ENCODE results near the gene DVL3. TPM values are rescaled to one million over a fixed set of nuclear protein-coding genes. Genes with fewer than 3 reads are reported as not detected.

DVL3 gene
- total and polyA plus RNA-seq, 2 experiments from 2014 or later = 25.6 to 55.5 TPM

- Histone ChIP-seq H3K4me2 (no peak overlapping the region), H3K79me2 (replicated peaks; ENCODE audit: insufficient read depth) (peaks cover 34% of the 10 kb centered on the region), H3K4me1 (ENCODE audit: insufficient read depth) (peaks cover 14% of the 10 kb centered on the region), H3K9me2 (ENCODE audit: insufficient read depth) (no peaks in the 10 kb centered on the region), H4K20me1 (replicated peaks; ENCODE audit: insufficient read depth) (peaks cover 15% of the 10 kb centered on the region; the same call in 1 of the 2 replicates), H3K4me3 (no peak overlapping the region), H3F3A (replicated peaks; ENCODE audit: low read depth) (peaks cover 1% of the 10 kb centered on the region; the same call in 1 of the 2 replicates), H2AFZ (no peak overlapping the region), H3K36me3 (ENCODE audit: insufficient read depth) (peaks cover 15% of the 10 kb centered on the region), H3K27ac (ENCODE audit: low read depth) (no peak overlapping the region), H3K27me3 (ENCODE audit: insufficient read depth) (no peaks in the 10 kb centered on the region)
- Mint-ChIP-seq H3K4me3 (no peak overlapping the region), H3K27ac (no peak overlapping the region), H3K36me3 (ENCODE audit: low read depth) (peaks cover 68% of the 10 kb centered on the region), H3K27me3 (ENCODE audit: insufficient read depth, low read depth, poor library complexity) (peaks cover 19% of the 10 kb centered on the region), H3K4me1 (peaks cover 20% of the 10 kb centered on the region), H3K9me3 (no peaks in the 10 kb centered on the region; the same call in 2 of the 3 replicates)
- ATAC-seq (no peak), DNase-seq (ENCODE audit: low spot score) (no peak)
- TF ChIP-seq POLR2AphosphoS5 (IDR thresholded peaks at IDR 0.05; ENCODE audit: low read depth) (no peak), NANOG (IDR thresholded peaks at IDR 0.05; ENCODE audit: borderline replicate concordance) (no peak), EZH2phosphoT487 (IDR thresholded peaks at IDR 0.05; ENCODE audit: unreplicated experiment) (no peak), ETS1 (IDR thresholded peaks at IDR 0.05) (no peak), CREB1 (CRISPR knock-in tag; IDR thresholded peaks at IDR 0.05; ENCODE audit: low read depth) (no peak), ZNF462 (CRISPR knock-in tag; IDR thresholded peaks at IDR 0.05) (no peak), ZNF114 (CRISPR knock-in tag; IDR thresholded peaks at IDR 0.05) (no peak), REST (IDR thresholded peaks at IDR 0.05; ENCODE audit: unreplicated experiment) (no peak)
Observed at GRCh38 chr3:184188080-184188479, 32.9 kb downstream of the DVL3 start.
